Osteoblast (primary cell): ENCODE results near the gene KRT17. TPM values are rescaled to one million over a fixed set of nuclear protein-coding genes. Genes with fewer than 3 reads are reported as not detected.
A peak's percentile ranks its signal among the peaks of the same experiment; 100 is the strongest.
"Not testable (repeated sequence)": the region's sequence is repeated elsewhere in the genome, so short reads cannot be mapped to it uniquely, and the experiment has no call there.

Experiments
- DNase-seq: peaks from one replicate; pipeline ENCODE4 v3.0.0; 2011; ENCODE audit warnings: low spot score, mixed read lengths; ENCODE audit not compliant: insufficient read length; ENCODE audit errors: missing footprints
- H2AFZ ChIP-seq: 2 replicates; pipeline ENCODE4 v1.6.0; 2011; ENCODE audit warnings: mild to moderate bottlenecking, low read length
- H3K27ac ChIP-seq: 2 replicates; pipeline ENCODE4 v1.5.1; 2011; ENCODE audit warnings: mild to moderate bottlenecking, low read depth, low read length, moderate library complexity
- H3K27me3 ChIP-seq: 2 replicates; pipeline ENCODE4 v1.6.0; 2012; ENCODE audit warnings: mild to moderate bottlenecking, control low read depth, inconsistent platforms, low read length, moderate library complexity; ENCODE audit not compliant: insufficient read depth
- H3K36me3 ChIP-seq: 2 replicates; pipeline ENCODE4 v1.5.1; 2011; ENCODE audit warnings: mild to moderate bottlenecking, low read length, control low read depth, moderate library complexity; ENCODE audit not compliant: insufficient read depth
- H3K4me1 ChIP-seq: 2 replicates; pipeline ENCODE4 v1.5.1; 2011; ENCODE audit warnings: mild to moderate bottlenecking, low read length, control low read depth, moderate library complexity; ENCODE audit not compliant: insufficient read depth
- H3K4me2 ChIP-seq: 2 replicates; pipeline ENCODE4 v1.6.0; 2011; ENCODE audit warnings: mild to moderate bottlenecking, low read length; ENCODE audit not compliant: insufficient read depth
- H3K4me3 ChIP-seq: fragments of 200-600 bp; sonication (generic); 3 replicates; pipeline ENCODE4 v1.5.1; 2012; ENCODE audit warnings: mild to moderate bottlenecking, low read length, inconsistent platforms; ENCODE audit not compliant: insufficient read depth
- H3K79me2 ChIP-seq: 2 replicates; pipeline ENCODE4 v1.6.0; 2012; ENCODE audit warnings: mild to moderate bottlenecking, low read length, control low read depth, inconsistent platforms; ENCODE audit not compliant: insufficient read depth
- H3K9me3 ChIP-seq: 2 replicates; pipeline ENCODE4 v1.5.1; 2011; ENCODE audit warnings: low read depth, low read length, control low read depth
- H4K20me1 ChIP-seq: 2 replicates; pipeline ENCODE4 v1.6.0; 2012; ENCODE audit warnings: mild to moderate bottlenecking, low read length, control low read depth; ENCODE audit not compliant: insufficient read depth
- CTCF ChIP-seq: IDR thresholded peaks from 2 replicates; pipeline ENCODE4 v1.5.1; 2011; ENCODE audit warnings: mild to moderate bottlenecking, low read depth, low read length, moderate library complexity; ENCODE audit errors: extremely low read depth
- total RNA-seq: library from RNA; depleted of rRNA; stranded (reverse); fragments of >200 nt; gene quantifications from 2 replicates; pipeline ENCODE4 v1.2.3, GENCODE V29; 2012

Gene KRT17
- total RNA-seq, 1 donor, result 4.3 TPM

GRCh38 chr17:41647038-41647813, 22.9 kb upstream of the KRT17 start:
- Histone ChIP-seq H3K79me2 (no peaks in the 10 kb centered on the region), H4K20me1 (no peaks in the 10 kb centered on the region), H3K36me3 (no peaks in the 10 kb centered on the region), H3K4me3 (no peak overlapping the region), H3K4me1 (peaks cover 18% of the 10 kb centered on the region), H3K27me3 (no peaks in the 10 kb centered on the region), H3K9me3 (no peaks in the 10 kb centered on the region), H2AFZ (peak overlapping the region; percentile 97), H3K27ac (no peak overlapping the region), H3K4me2 (peak overlapping the region; percentile 94)
- no peak for TF ChIP-seq CTCF
- no peak for DNase-seq

DNA sequence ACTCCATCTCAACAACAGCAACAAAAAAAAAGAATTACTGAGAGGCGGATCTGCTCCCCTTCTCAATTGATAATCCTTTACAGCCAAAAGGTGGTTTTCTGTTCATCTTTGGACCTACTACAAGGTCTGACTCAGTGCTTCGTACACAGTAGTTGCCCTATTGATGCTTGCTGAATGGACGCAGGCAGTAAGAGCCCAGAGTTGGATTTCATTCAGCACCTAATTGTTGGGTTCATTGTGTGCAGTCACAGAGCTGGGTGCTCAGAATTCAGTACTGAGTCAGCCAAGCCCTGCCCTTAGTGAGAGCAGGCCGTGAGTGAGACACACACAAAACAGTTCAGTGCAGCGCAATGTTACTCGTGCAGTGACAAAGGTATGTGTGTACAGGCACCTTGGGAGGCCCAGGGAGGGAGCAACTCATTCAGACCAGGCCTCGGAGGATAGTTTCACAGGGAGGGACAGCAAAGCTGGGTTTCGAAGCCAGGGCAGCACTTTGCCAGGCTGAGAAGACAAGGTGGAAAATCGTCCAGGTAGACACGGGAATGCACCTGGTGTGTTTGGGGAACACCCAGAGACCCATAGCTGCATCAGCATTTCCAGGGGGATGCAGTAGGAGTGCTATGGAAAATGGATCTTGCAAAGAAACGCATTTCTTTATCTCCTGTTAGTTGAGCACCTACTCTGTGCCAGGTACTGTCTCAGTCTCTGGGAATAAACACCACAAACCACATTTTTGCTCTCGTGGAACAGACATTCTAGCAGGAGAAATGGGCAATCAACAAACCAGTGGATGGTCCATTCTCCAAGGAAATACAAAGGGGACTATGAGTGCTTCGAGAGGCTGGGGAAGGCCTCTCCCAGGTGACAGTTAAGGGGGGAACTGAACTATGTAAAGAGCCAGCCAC, 18.1 kb upstream of the KRT17 start:
- Histone ChIP-seq H3K27me3 (no peaks in the 10 kb centered on the region), H3K79me2 (no peaks in the 10 kb centered on the region), H3K4me1 (peaks cover 9% of the 10 kb centered on the region), H3K36me3 (no peaks in the 10 kb centered on the region), H2AFZ (no peak overlapping the region), H3K4me2 (no peak overlapping the region), H3K4me3 (no peak overlapping the region), H4K20me1 (no peaks in the 10 kb centered on the region), H3K27ac (no peak overlapping the region), H3K9me3 (no peaks in the 10 kb centered on the region)
- peak; percentile 82 for DNase-seq
- no peak for TF ChIP-seq CTCF

- H4K20me1 ChIP-seq, H2AFZ ChIP-seq, H3K79me2 ChIP-seq, H3K4me3 ChIP-seq, H3K4me1 ChIP-seq, H3K27ac ChIP-seq, H3K9me3 ChIP-seq, H3K36me3 ChIP-seq, H3K4me2 ChIP-seq, H3K27me3 ChIP-seq: not testable (repeated sequence)
- DNase-seq, result peak; percentile 85
These were observed 16.2 kb upstream of the KRT17 start for GRCh38 chr17:41640596-41640995.

DNA sequence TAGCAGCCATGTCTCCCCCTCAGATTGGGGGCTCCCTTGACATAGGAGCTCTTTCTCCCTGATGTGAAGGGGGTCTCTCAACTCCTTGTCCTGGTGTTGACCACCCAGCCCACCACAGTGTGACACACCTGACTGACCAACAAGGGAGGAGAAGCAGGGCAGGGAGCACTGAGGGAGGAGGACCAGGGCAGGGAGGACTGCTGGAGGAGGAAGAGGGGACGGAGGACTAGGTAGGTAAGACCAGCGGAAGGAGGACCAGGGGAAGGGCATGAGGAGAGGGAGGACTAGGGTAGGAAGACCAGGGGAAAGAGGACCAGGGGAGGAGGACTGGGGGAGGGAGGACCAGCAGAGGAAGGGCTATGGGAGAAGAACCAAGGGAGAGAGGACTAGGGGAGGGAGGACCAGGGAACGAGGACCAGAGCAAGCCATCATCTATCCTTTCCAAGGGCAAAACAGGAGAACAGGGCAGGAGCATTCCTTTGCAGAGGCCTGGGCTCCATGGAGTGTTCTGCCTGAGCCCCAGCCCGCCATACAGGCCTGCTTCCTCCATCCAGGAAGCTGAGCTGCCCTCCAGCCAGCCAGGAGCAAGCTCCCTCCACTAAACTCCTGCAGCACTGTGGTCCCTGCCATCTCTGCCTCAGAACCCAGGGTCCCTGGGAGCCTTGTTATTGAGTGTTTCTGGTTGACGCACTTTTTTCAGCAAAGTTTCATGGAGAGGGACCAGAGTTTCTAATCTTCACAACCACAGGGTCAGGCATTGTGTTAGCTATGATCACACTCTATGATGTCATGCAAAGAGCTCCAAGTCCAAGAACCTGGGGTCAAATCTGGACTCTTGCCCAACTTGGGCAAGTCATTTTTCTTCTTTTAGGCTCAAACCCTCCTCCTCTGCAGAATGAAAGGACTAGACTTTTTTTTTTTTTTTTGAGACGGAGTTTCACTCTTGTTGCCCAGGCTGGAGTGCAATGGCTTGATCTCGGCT, 15.4 kb upstream of the KRT17 start:
- TF ChIP-seq CTCF, result no peak
- no peaks in the 10 kb centered on the region for H4K20me1 ChIP-seq
- H3K4me1 ChIP-seq, result peaks cover 6% of the 10 kb centered on the region
- H3K79me2 ChIP-seq, result no peaks in the 10 kb centered on the region
- no peaks in the 10 kb centered on the region for H3K36me3 ChIP-seq
- H3K27me3 ChIP-seq, result no peaks in the 10 kb centered on the region
- no peak overlapping the region for H3K4me2 ChIP-seq
- H3K4me3 ChIP-seq, result no peak overlapping the region
- no peak overlapping the region for H2AFZ ChIP-seq
- H3K9me3 ChIP-seq, result no peaks in the 10 kb centered on the region
- no peak overlapping the region for H3K27ac ChIP-seq
- DNase-seq, result peak; percentile 66
